Thyroid gland (tissue), 4 donors: ENCODE results near the gene ZNF132.

Experiments
- CTCF ChIP-seq, 6 experiments: fragments of 200-600 bp in 3 of 6; fragments of 450-650 bp in 3 of 6; sonication (generic) in 3 of 6; IDR thresholded peaks; one replicate each; pipeline ENCODE4 v1.5.1; 2016 to 2019; ENCODE audit warnings: antibody characterized with exemption in 6 of 6, mild to moderate bottlenecking in 2 of 6, inconsistent platforms in 1 of 6, moderate library complexity in 1 of 6
- POLR2A ChIP-seq, 2 donors: fragments of 450-650 bp; IDR thresholded peaks; one replicate each; pipeline ENCODE4 v1.6.1; 2017; ENCODE audit warnings: antibody characterized with exemption in 2 of 2, mild to moderate bottlenecking in 2 of 2, moderate library complexity in 1 of 2

GRCh38 chr19:58471736-58472135 lies 31.8 kb upstream of the ZNF132 start:
- TF ChIP-seq CTCF (IDR thresholded peaks at IDR 0.05) (no peak), POLR2A (IDR thresholded peaks at IDR 0.05) (no peak)
